ENCODE data around the gene XRCC6. TPM values are rescaled to one million over a fixed set of nuclear protein-coding genes. Genes with fewer than 3 reads are reported as not detected.

XRCC6 gene
- total and polyA plus RNA-seq, 2 of the 13 experiments (the other 11 are each of a cell fraction or from before 2014, with no cell fraction given) = 124 to 625 TPM

- TF ChIP-seq NFKB2 (CRISPR knock-in tag; IDR thresholded peaks at IDR 0.05; ENCODE audit: borderline replicate concordance) (peak; percentile 40; the same call in 1 of the 2 replicates), SP4 (CRISPR knock-in tag; IDR thresholded peaks at IDR 0.05) (peak; percentile 17; the same call in 1 of the 2 replicates), ZNF350 (CRISPR knock-in tag; IDR thresholded peaks at IDR 0.05; ENCODE audit: borderline replicate concordance, low read depth) (peak; percentile 68; the same call in 1 of the 2 replicates), SALL1 (CRISPR knock-in tag; IDR thresholded peaks at IDR 0.05) (peak; percentile 54), ZFY (CRISPR knock-in tag; IDR thresholded peaks at IDR 0.05) (peak; percentile 41; the same call in 1 of the 2 replicates), SAP130 (CRISPR knock-in tag; IDR thresholded peaks at IDR 0.05; ENCODE audit: low read depth) (peak; percentile 60), ZNF430 (CRISPR knock-in tag; IDR thresholded peaks at IDR 0.05) (peak; percentile 61; the same call in 1 of the 2 replicates), FLYWCH1 (CRISPR knock-in tag; IDR thresholded peaks at IDR 0.05) (no peak), ZNF556 (CRISPR knock-in tag; IDR thresholded peaks at IDR 0.05; ENCODE audit: borderline replicate concordance) (no peak), ZNF614 (CRISPR knock-in tag; IDR thresholded peaks at IDR 0.05; ENCODE audit: borderline replicate concordance) (peak; percentile 44; the same call in 1 of the 2 replicates), GABPA (IDR thresholded peaks at IDR 0.05; ENCODE audit: low read depth, low read length) (no peak), GABPA (CRISPR knock-in tag; IDR thresholded peaks at IDR 0.05; ENCODE audit: low read depth) (0 out of 2 replicates have a peak, but pooled peaks have one; percentile 23), AKNA (CRISPR knock-in tag; IDR thresholded peaks at IDR 0.05; ENCODE audit: borderline replicate concordance) (no peak), ZNF580 (CRISPR knock-in tag; IDR thresholded peaks at IDR 0.05; ENCODE audit: borderline replicate concordance, low read depth) (0 out of 2 replicates have a peak, but pooled peaks have one; percentile 21), ZMAT3 (CRISPR knock-in tag; conservative IDR thresholded peaks at IDR 0.05) (0 out of 2 replicates have a peak, but pooled peaks have one; percentile 31)
- TF ChIP-seq, protein P1, sequence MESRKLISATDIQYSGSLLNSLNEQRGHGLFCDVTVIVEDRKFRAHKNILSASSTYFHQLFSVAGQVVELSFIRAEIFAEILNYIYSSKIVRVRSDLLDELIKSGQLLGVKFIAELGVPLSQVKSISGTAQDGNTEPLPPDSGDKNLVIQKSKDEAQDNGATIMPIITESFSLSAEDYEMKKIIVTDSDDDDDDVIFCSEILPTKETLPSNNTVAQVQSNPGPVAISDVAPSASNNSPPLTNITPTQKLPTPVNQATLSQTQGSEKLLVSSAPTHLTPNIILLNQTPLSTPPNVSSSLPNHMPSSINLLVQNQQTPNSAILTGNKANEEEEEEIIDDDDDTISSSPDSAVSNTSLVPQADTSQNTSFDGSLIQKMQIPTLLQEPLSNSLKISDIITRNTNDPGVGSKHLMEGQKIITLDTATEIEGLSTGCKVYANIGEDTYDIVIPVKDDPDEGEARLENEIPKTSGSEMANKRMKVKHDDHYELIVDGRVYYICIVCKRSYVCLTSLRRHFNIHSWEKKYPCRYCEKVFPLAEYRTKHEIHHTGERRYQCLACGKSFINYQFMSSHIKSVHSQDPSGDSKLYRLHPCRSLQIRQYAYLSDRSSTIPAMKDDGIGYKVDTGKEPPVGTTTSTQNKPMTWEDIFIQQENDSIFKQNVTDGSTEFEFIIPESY (CRISPR knock-in tag; IDR thresholded peaks at IDR 0.05) = 0 out of 2 replicates have a peak, but pooled peaks have one; percentile 12
- TF ChIP-seq, protein P2, sequence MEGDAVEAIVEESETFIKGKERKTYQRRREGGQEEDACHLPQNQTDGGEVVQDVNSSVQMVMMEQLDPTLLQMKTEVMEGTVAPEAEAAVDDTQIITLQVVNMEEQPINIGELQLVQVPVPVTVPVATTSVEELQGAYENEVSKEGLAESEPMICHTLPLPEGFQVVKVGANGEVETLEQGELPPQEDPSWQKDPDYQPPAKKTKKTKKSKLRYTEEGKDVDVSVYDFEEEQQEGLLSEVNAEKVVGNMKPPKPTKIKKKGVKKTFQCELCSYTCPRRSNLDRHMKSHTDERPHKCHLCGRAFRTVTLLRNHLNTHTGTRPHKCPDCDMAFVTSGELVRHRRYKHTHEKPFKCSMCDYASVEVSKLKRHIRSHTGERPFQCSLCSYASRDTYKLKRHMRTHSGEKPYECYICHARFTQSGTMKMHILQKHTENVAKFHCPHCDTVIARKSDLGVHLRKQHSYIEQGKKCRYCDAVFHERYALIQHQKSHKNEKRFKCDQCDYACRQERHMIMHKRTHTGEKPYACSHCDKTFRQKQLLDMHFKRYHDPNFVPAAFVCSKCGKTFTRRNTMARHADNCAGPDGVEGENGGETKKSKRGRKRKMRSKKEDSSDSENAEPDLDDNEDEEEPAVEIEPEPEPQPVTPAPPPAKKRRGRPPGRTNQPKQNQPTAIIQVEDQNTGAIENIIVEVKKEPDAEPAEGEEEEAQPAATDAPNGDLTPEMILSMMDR (CRISPR knock-in tag; IDR thresholded peaks at IDR 0.05) = peak; percentile 96
- TF ChIP-seq, protein P3, sequence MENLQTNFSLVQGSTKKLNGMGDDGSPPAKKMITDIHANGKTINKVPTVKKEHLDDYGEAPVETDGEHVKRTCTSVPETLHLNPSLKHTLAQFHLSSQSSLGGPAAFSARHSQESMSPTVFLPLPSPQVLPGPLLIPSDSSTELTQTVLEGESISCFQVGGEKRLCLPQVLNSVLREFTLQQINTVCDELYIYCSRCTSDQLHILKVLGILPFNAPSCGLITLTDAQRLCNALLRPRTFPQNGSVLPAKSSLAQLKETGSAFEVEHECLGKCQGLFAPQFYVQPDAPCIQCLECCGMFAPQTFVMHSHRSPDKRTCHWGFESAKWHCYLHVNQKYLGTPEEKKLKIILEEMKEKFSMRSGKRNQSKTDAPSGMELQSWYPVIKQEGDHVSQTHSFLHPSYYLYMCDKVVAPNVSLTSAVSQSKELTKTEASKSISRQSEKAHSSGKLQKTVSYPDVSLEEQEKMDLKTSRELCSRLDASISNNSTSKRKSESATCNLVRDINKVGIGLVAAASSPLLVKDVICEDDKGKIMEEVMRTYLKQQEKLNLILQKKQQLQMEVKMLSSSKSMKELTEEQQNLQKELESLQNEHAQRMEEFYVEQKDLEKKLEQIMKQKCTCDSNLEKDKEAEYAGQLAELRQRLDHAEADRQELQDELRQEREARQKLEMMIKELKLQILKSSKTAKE (CRISPR knock-in tag; IDR thresholded peaks at IDR 0.05; ENCODE audit: borderline replicate concordance) = no peak
Measured at GRCh38 chr22:41697126-41697775, 76.2 kb downstream of the XRCC6 start (continued).
